Thoracic aorta (tissue), 2 donors: ENCODE data around the gene CNTNAP2. TPM values are rescaled to one million over a fixed set of nuclear protein-coding genes. Genes with fewer than 3 reads are reported as not detected.

ENCODE experiments used
- ATAC-seq: fragments of 150-250 bp; one replicate; pipeline ENCODE4 v1.8.0; 2017; ENCODE audit warnings: low read depth; ENCODE audit not compliant: insufficient number of reproducible peaks, low FRiP score
- DNase-seq: peaks from one replicate; pipeline ENCODE4 v3.0.0-alpha.2; 2020; ENCODE audit warnings: low spot score
- H3K27ac ChIP-seq, 2 donors: fragments of 200-600 bp; sonication (generic); 1 replicate in 1 of 2; 2 replicates in 1 of 2; pipeline ENCODE4 v1.5.1; 2016; ENCODE audit warnings: mild to moderate bottlenecking in 2 of 2, moderate library complexity in 2 of 2
- H3K27me3 ChIP-seq: fragments of 200-600 bp; sonication (generic); replicated peaks from 2 replicates; pipeline ENCODE4 v1.6.0; 2016; ENCODE audit warnings: mild to moderate bottlenecking; ENCODE audit not compliant: insufficient read depth
- H3K36me3 ChIP-seq: fragments of 200-600 bp; sonication (generic); one replicate; pipeline ENCODE4 v1.5.1; 2016
- H3K4me1 ChIP-seq, 2 donors: fragments of 200-600 bp; sonication (generic); 1 replicate in 1 of 2; 2 replicates in 1 of 2; pipeline versions ENCODE4 v1.5.1 to v1.6.0; 2016; ENCODE audit warnings: low read depth in 2 of 2, mild to moderate bottlenecking in 1 of 2; ENCODE audit not compliant: control insufficient read depth in 1 of 2
- H3K4me3 ChIP-seq: fragments of 200-600 bp; sonication (generic); 2 replicates; pipeline ENCODE4 v1.5.1; 2016; ENCODE audit warnings: mild to moderate bottlenecking
- H3K9me3 ChIP-seq: fragments of 200-600 bp; sonication (generic); 2 replicates; pipeline ENCODE4 v1.5.1; 2016
- CTCF ChIP-seq: fragments of 200-600 bp; sonication (generic); IDR thresholded peaks from one replicate; pipeline ENCODE4 v1.5.1; 2019; ENCODE audit warnings: antibody characterized with exemption
- total RNA-seq, 2 donors: library from RNA; depleted of rRNA; stranded (reverse); fragments of >200 nt; gene quantifications; one replicate each; pipeline versions ENCODE4 v1.1.0 to v1.2.3, GENCODE V29; 2016

Gene CNTNAP2
- total RNA-seq, 2 donors from 2014 or later = not detected

- no peak overlapping the region for H3K27ac ChIP-seq
- ATAC-seq = no peak
- no peak for TF ChIP-seq CTCF
Measured at GRCh38 chr7:146412781-146413180, 296.2 kb downstream of the CNTNAP2 start.

GRCh38 chr7:146414373-146414772 is 297.8 kb downstream of the CNTNAP2 start:
- Histone ChIP-seq H3K4me3 (no peak overlapping the region), H3K9me3 (no peaks in the 10 kb centered on the region), H3K27ac (no peak overlapping the region), H3K4me1 (no peaks in the 10 kb centered on the region), H3K36me3 (no peaks in the 10 kb centered on the region), H3K27me3 (no peaks in the 10 kb centered on the region)
- no peak for ATAC-seq
- DNase-seq = no peak
- no peak for TF ChIP-seq CTCF

More at GRCh38 chr7:146412781-146413180, 296.2 kb downstream of the CNTNAP2 start:
- no peaks in the 10 kb centered on the region for H3K36me3 ChIP-seq
- H3K9me3 ChIP-seq = no peaks in the 10 kb centered on the region
- H3K4me1 ChIP-seq = no peaks in the 10 kb centered on the region
- no peaks in the 10 kb centered on the region for H3K27me3 ChIP-seq
- no peak overlapping the region for H3K4me3 ChIP-seq
- DNase-seq = no peak

- DNase-seq (no peak), ATAC-seq (no peak)
- Histone ChIP-seq H3K4me1 (no peaks in the 10 kb centered on the region), H3K27me3 (no peaks in the 10 kb centered on the region), H3K9me3 (no peaks in the 10 kb centered on the region), H3K27ac (no peak overlapping the region), H3K4me3 (no peak overlapping the region), H3K36me3 (no peaks in the 10 kb centered on the region)
- no peak for TF ChIP-seq CTCF
Measured at GRCh38 chr7:146414937-146415336, 298.3 kb downstream of the CNTNAP2 start.

- Histone ChIP-seq H3K4me3 (no peak overlapping the region), H3K9me3 (no peaks in the 10 kb centered on the region), H3K4me1 (no peaks in the 10 kb centered on the region), H3K36me3 (no peaks in the 10 kb centered on the region), H3K27me3 (no peaks in the 10 kb centered on the region), H3K27ac (no peak overlapping the region)
- ATAC-seq (no peak), DNase-seq (no peak)
- TF ChIP-seq CTCF = no peak
Measured at GRCh38 chr7:146417176-146417575, 300.6 kb downstream of the CNTNAP2 start.

GRCh38 chr7:146423446-146423845 is 306.8 kb downstream of the CNTNAP2 start:
- no peak for TF ChIP-seq CTCF
- Histone ChIP-seq H3K27ac (no peak overlapping the region), H3K36me3 (no peaks in the 10 kb centered on the region), H3K4me1 (no peaks in the 10 kb centered on the region), H3K4me3 (no peak overlapping the region), H3K27me3 (no peaks in the 10 kb centered on the region), H3K9me3 (no peaks in the 10 kb centered on the region)
- no peak for DNase-seq
- no peak for ATAC-seq
